ENCODE data around the gene DPP6. TPM values are rescaled to one million over a fixed set of nuclear protein-coding genes. Genes with fewer than 3 reads are reported as not detected.
A peak's percentile ranks its signal among the peaks of the same experiment; 100 is the strongest.

Gene DPP6
- total and polyA plus RNA-seq, 11 donors, result 0.05 to 2.9 (median 0.11) TPM; not detected in 3

DNA sequence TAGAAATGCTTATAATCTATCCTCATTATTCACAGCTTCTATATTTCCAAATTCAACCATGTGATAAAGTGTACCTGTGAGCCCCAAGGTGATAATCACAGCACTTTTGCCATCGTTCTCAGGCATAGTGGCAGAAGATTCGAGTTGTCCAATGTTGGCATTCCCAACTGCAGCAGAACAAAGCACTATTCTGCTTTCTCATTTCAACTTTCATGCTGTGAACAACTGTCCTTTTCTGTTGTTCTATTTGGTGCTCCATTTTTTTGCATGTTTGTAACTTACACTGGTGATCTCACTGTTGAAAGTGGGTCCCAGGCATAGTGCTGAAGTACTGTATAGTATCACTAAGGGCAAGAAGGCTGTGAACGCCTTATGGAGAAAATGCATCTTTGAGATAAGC is 512.5 kb downstream of the DPP6 start:
- no peaks in the 10 kb centered on the region for H3K36me3 ChIP-seq
- H3K27me3 ChIP-seq, result peaks cover 0 to 3% (median 0%) of the 10 kb centered on the region in 9 donors
- no peaks in the 10 kb centered on the region for H3K4me1 ChIP-seq
- TF ChIP-seq, protein P1, sequence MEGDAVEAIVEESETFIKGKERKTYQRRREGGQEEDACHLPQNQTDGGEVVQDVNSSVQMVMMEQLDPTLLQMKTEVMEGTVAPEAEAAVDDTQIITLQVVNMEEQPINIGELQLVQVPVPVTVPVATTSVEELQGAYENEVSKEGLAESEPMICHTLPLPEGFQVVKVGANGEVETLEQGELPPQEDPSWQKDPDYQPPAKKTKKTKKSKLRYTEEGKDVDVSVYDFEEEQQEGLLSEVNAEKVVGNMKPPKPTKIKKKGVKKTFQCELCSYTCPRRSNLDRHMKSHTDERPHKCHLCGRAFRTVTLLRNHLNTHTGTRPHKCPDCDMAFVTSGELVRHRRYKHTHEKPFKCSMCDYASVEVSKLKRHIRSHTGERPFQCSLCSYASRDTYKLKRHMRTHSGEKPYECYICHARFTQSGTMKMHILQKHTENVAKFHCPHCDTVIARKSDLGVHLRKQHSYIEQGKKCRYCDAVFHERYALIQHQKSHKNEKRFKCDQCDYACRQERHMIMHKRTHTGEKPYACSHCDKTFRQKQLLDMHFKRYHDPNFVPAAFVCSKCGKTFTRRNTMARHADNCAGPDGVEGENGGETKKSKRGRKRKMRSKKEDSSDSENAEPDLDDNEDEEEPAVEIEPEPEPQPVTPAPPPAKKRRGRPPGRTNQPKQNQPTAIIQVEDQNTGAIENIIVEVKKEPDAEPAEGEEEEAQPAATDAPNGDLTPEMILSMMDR (IDR thresholded peaks at IDR 0.05), result no peak
- TF ChIP-seq POLR2A (IDR thresholded peaks at IDR 0.05), result no peak
- H3K4me3 ChIP-seq, result no peak overlapping the region
- 67 to 71% (median 69%) methylated on average over 3 of the region's 3 CpGs for WGBS, 4 donors
- ATAC-seq (no peak), DNase-seq (no peak)
- H3K9me3 ChIP-seq, result peaks cover 0 to 3% (median 0%) of the 10 kb centered on the region in 12 donors
- H3K27ac ChIP-seq, result no peak overlapping the region
- intact Hi-C loops (cut with DNase I), result no loop called here

DNA sequence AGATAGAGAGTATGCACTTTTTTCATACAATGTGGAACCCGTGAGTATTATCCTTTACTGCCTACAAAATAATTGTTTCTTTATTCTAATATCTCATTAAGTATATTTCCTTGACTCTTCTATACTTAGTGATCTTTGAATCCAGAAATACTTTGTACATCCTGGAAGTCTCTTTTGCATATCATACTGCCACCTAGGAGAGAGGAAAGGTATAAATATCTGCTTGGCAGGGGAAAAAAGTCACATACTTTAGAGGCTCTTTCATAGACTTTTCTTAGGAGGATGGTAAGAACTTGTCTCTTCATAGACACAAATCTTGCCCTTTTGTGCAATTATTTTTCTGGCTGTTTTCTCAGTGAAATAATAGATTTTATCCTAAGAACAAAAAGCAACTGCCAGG is 514.7 kb downstream of the DPP6 start:
- intact Hi-C loops (cut with DNase I), result no loop called here
- WGBS, 4 donors, result 51 to 74% (median 67%) methylated on average over 1 of the region's 1 CpG
- peaks cover 0 to 5% (median 0%) of the 10 kb centered on the region in 12 donors for H3K9me3 ChIP-seq
- no peak overlapping the region for H3K27ac ChIP-seq
- no peaks in the 10 kb centered on the region for H3K27me3 ChIP-seq
- no peak overlapping the region for H3K4me3 ChIP-seq
- no peaks in the 10 kb centered on the region for H3K36me3 ChIP-seq
- no peaks in the 10 kb centered on the region for H3K4me1 ChIP-seq
- DNase-seq (no peak), ATAC-seq (no peak)
- TF ChIP-seq, protein P1 (IDR thresholded peaks at IDR 0.05), result peak in 2 of 12 donors; percentile 11 to 26
- TF ChIP-seq POLR2A (IDR thresholded peaks at IDR 0.05), result no peak

DNA sequence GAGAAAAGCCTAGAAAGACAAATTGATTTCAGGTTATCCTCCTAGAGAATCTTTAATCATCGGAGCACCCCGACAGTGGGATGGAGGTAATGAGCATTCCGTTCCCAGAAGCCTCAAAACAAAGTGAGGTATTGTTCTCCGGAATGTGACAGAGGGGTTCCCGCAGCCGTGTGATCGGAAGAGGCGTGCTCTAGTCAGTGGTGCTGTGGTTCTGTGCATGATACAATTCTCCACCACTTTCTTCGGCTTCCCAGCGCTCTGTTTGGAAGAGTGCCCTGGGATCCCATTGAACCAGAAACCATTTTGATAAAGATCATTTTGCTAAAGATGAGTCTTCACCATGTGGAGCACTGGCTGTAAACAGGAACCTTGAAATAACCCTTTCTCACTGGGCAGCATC is 516.1 kb downstream of the DPP6 start:
- intact Hi-C loops (cut with DNase I), result no loop called here
- Histone ChIP-seq H3K4me1 (no peaks in the 10 kb centered on the region), H3K36me3 (no peaks in the 10 kb centered on the region), H3K9me3 (peaks cover 0 to 4% (median 0%) of the 10 kb centered on the region in 12 donors), H3K4me3 (no peak overlapping the region), H3K27ac (no peak overlapping the region), H3K27me3 (no peaks in the 10 kb centered on the region)
- DNase-seq (no peak), ATAC-seq (no peak)
- 73 to 85% (median 78%) methylated on average over 10 of the region's 10 CpGs for WGBS, 4 donors
- no peak for TF ChIP-seq POLR2A (IDR thresholded peaks at IDR 0.05)
- TF ChIP-seq, protein P1 (IDR thresholded peaks at IDR 0.05), result no peak

DNA sequence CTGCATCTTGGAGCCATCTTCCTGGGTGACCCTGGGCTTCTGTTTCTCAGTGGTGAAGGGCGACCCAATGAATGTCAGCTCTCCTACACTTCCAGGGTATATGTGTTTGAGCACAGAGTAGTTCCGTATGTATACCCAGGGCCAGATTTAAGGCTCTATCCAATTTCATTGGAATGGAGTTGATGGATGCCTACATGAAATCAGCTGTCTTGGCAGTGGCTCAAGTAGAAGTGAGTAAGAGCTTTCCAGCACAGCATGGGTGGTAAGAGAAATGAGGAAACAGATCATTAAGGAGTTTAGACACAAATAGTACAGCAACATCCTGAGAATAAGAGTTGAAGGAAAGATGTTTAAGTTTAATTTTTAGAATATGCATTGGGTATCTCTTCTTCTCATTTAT is 517.7 kb downstream of the DPP6 start:
- Histone ChIP-seq H3K4me1 (no peaks in the 10 kb centered on the region), H3K4me3 (no peak overlapping the region), H3K9me3 (peaks cover 0 to 4% (median 0%) of the 10 kb centered on the region in 12 donors), H3K27me3 (no peaks in the 10 kb centered on the region), H3K27ac (no peak overlapping the region), H3K36me3 (no peaks in the 10 kb centered on the region)
- 34 to 81% (median 77%) methylated on average over 2 of the region's 2 CpGs for WGBS, 4 donors
- intact Hi-C loops (cut with DNase I), result no loop called here
- TF ChIP-seq, protein P1 (IDR thresholded peaks at IDR 0.05), result no peak
- TF ChIP-seq POLR2A (IDR thresholded peaks at IDR 0.05), result no peak
- ATAC-seq (no peak), DNase-seq (no peak)

All from heart left ventricle (tissue), 16 donors.